A549 (cell line): ENCODE data around the gene ADI1.

Source experiments
- EP300 ChIP-seq, 2 experiments: fragments of >200 bp; sonication (Bioruptor Twin); formaldehyde crosslinking; IDR thresholded peaks; 2 replicates in 1 of 2; 3 replicates in 1 of 2; pipeline ENCODE4 v1.6.1; 2016 to 2017
- POLR2A ChIP-seq: IDR thresholded peaks from 2 replicates; pipeline ENCODE4 v1.6.1; 2012; ENCODE audit warnings: mild to moderate bottlenecking, low read length
- TP53 ChIP-seq: fragments of 250-450 bp; sonication (Bioruptor Pico); IDR thresholded peaks from 2 replicates; pipeline ENCODE4 v1.5.0; 2021; ENCODE audit warnings: mild to moderate bottlenecking, moderate library complexity
- TF ChIP-seq, protein P1 (sequence below): fragments of >200 bp; sonication (Bioruptor Twin); formaldehyde crosslinking; IDR thresholded peaks from 3 replicates; pipeline ENCODE4 v1.5.1; 2016
- TF ChIP-seq, protein P2 (sequence below): fragments of 450-650 bp; IDR thresholded peaks from 2 replicates; pipeline ENCODE4 v1.6.1; 2014; ENCODE audit warnings: antibody characterized with exemption

DNA sequence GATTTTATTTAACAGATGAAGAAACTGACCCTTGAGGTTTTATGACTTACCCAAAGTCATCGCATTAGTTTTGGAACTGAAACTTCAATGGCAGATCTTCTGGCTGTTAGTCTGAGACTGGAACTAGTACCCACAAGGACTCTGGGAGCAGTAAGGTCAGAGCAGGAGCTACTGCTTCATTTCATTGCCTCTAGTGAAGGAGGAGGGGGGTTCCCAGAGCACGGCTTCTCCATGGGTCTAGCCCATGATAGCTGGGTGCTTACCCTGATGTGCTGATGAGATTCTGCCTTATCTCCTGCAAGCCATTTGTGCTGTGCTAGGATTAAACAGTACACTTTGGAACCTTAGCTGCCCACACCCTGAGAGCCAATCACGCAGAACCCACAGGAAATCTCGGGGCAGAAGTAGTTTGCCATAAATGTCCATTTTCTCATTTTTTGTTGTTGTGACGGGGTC is 44.2 kb upstream of the ADI1 start:
- TF ChIP-seq, protein P1, sequence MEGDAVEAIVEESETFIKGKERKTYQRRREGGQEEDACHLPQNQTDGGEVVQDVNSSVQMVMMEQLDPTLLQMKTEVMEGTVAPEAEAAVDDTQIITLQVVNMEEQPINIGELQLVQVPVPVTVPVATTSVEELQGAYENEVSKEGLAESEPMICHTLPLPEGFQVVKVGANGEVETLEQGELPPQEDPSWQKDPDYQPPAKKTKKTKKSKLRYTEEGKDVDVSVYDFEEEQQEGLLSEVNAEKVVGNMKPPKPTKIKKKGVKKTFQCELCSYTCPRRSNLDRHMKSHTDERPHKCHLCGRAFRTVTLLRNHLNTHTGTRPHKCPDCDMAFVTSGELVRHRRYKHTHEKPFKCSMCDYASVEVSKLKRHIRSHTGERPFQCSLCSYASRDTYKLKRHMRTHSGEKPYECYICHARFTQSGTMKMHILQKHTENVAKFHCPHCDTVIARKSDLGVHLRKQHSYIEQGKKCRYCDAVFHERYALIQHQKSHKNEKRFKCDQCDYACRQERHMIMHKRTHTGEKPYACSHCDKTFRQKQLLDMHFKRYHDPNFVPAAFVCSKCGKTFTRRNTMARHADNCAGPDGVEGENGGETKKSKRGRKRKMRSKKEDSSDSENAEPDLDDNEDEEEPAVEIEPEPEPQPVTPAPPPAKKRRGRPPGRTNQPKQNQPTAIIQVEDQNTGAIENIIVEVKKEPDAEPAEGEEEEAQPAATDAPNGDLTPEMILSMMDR: no peak
- TF ChIP-seq EP300 (IDR thresholded peaks at IDR 0.05) (no peak), POLR2A (no peak), TP53 (no peak)
- TF ChIP-seq, protein P2, sequence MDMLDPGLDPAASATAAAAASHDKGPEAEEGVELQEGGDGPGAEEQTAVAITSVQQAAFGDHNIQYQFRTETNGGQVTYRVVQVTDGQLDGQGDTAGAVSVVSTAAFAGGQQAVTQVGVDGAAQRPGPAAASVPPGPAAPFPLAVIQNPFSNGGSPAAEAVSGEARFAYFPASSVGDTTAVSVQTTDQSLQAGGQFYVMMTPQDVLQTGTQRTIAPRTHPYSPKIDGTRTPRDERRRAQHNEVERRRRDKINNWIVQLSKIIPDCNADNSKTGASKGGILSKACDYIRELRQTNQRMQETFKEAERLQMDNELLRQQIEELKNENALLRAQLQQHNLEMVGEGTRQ: no peak
